Measurements from ENCODE around the gene PSMB7.

PSMB7 gene

GRCh38 chr9:124384846-124385245 lies 30.4 kb downstream of the PSMB7 start:
- no peak for DNase-seq (ENCODE audit: low read depth in 2 of 2, low spot score in 1 of 2)

- no peak for DNase-seq (ENCODE audit: low read depth in 2 of 2, low spot score in 1 of 2)
These were observed 31.0 kb downstream of the PSMB7 start for GRCh38 chr9:124384210-124384609.

GRCh38 chr9:124381170-124381945 lies 33.9 kb downstream of the PSMB7 start:
- DNase-seq (ENCODE audit: low read depth in 2 of 2, low spot score in 1 of 2): no peak

- no peak for DNase-seq (ENCODE audit: low read depth in 2 of 2, low spot score in 1 of 2)
These were observed 37.5 kb downstream of the PSMB7 start for GRCh38 chr9:124377551-124378406.

- no peak for DNase-seq (ENCODE audit: low read depth in 2 of 2, low spot score in 1 of 2)
These were observed 38.9 kb downstream of the PSMB7 start for GRCh38 chr9:124376329-124376728.

- DNase-seq (ENCODE audit: low read depth in 2 of 2, low spot score in 1 of 2): no peak
These were observed 39.5 kb downstream of the PSMB7 start for GRCh38 chr9:124375726-124376125.

- no peak for DNase-seq (ENCODE audit: low read depth in 2 of 2, low spot score in 1 of 2)
These were observed 41.4 kb downstream of the PSMB7 start for GRCh38 chr9:124373851-124374250.

GRCh38 chr9:124373386-124373785 lies 41.9 kb downstream of the PSMB7 start:
- DNase-seq (ENCODE audit: low read depth in 2 of 2, low spot score in 1 of 2): no peak

GRCh38 chr9:124372038-124372437 lies 43.2 kb downstream of the PSMB7 start:
- no peak for DNase-seq (ENCODE audit: low read depth in 2 of 2, low spot score in 1 of 2)

GRCh38 chr9:124370896-124371582 lies 44.2 kb downstream of the PSMB7 start:
- no peak for DNase-seq (ENCODE audit: low read depth in 2 of 2, low spot score in 1 of 2)

- no peak for DNase-seq (ENCODE audit: low read depth in 2 of 2, low spot score in 1 of 2)
These were observed 45.9 kb downstream of the PSMB7 start for GRCh38 chr9:124369231-124369797.

- DNase-seq (ENCODE audit: low read depth in 2 of 2, low spot score in 1 of 2): no peak
These were observed 46.5 kb downstream of the PSMB7 start for GRCh38 chr9:124368692-124369091.

- DNase-seq (ENCODE audit: low read depth in 2 of 2, low spot score in 1 of 2): no peak
These were observed 48.6 kb downstream of the PSMB7 start for GRCh38 chr9:124366476-124367220.

GRCh38 chr9:124365036-124365435 lies 50.2 kb downstream of the PSMB7 start:
- no peak for DNase-seq (ENCODE audit: low read depth in 2 of 2, low spot score in 1 of 2)

GRCh38 chr9:124364141-124364540 lies 51.1 kb downstream of the PSMB7 start:
- no peak for DNase-seq (ENCODE audit: low read depth in 2 of 2, low spot score in 1 of 2)

GRCh38 chr9:124363326-124364096 lies 51.7 kb downstream of the PSMB7 start:
- no peak for DNase-seq (ENCODE audit: low read depth in 2 of 2, low spot score in 1 of 2)

- no peak for DNase-seq (ENCODE audit: low read depth in 2 of 2, low spot score in 1 of 2)
These were observed 54.1 kb downstream of the PSMB7 start for GRCh38 chr9:124361128-124361527.

- DNase-seq (ENCODE audit: low read depth in 2 of 2, low spot score in 1 of 2): no peak
These were observed 55.2 kb downstream of the PSMB7 start for GRCh38 chr9:124359855-124360678.

- no peak for DNase-seq (ENCODE audit: low read depth in 2 of 2, low spot score in 1 of 2)
These were observed 55.8 kb downstream of the PSMB7 start for GRCh38 chr9:124359426-124359825.
